GM18907 (cell line): Measurements from ENCODE around the gene OR56A3.
A peak's percentile ranks its signal among the peaks of the same experiment; 100 is the strongest.
"Not testable (repeated sequence)": the region's sequence is repeated elsewhere in the genome, so short reads cannot be mapped to it uniquely, and the experiment has no call there.

Experiments used
- ATAC-seq: cut with Tn5 transposase; IDR thresholded peaks from one replicate; pipeline ENCODE4 v1.9.1; 2021; ENCODE audit warnings: mild to moderate bottlenecking, moderate library complexity; ENCODE audit not compliant: unreplicated experiment

Gene OR56A3

DNA sequence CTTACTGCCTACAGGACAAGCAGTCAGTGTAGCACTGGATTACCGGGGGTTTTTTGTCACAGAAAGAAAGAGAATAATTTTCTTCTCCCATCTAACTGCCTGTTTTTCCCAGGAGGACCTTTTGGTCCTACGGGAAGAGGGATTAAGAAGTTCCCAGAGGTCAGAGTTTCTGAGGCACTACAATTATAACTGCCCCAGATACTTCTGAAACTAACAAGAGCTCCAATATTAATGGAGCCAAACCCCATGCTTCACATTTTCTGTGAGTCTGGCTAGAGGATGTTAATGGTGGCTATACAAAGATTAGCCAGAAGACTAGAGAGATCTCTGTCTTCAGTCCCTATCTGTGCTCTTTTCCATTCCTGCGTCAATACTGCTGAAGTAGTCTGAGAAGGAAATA, at the start of gene OR56A3:
Gene OR56A3, plus strand, starts transcription at position 301 of the 400 bp plus-strand sequence. CDS start 5,096 bp downstream, outside the sequence.
- ATAC-seq: no peak

DNA sequence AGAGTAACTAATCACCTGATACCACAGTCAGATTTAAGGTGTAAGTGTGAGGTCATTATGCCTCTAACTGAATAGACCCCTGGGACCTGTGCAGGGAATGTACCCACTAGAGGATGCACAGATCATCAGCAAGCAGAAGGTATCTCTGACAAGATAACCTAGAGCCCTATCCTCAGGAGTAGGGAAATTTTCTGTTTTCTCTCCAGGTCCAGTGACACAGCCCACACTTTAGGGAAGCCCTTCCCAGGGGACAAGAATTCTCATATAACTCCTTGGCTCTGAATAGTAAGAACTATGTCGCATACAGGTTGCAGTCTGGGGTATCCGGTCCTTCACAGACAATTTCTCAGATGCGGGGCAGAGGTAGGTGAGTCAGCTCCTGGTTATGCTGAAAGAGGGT, 49.1 kb upstream of the OR56A3 start, which contains the start of gene OR52E5:
Gene OR52E5, plus strand, starts transcription at position 301 of the 400 bp plus-strand sequence. CDS start 7,569 bp downstream, outside the sequence.
- no peak for ATAC-seq

- no peak for ATAC-seq
These were observed 42.5 kb upstream of the OR56A3 start for GRCh38 chr11:5899534-5899933.

GRCh38 chr11:5910540-5910939, 31.5 kb upstream of the OR56A3 start:
- ATAC-seq: no peak

- peak; percentile 96 for ATAC-seq
These were observed 19.2 kb upstream of the OR56A3 start for GRCh38 chr11:5922749-5923426.

GRCh38 chr11:5923427-5923776, 18.6 kb upstream of the OR56A3 start:
- peak; percentile 60 for ATAC-seq

DNA sequence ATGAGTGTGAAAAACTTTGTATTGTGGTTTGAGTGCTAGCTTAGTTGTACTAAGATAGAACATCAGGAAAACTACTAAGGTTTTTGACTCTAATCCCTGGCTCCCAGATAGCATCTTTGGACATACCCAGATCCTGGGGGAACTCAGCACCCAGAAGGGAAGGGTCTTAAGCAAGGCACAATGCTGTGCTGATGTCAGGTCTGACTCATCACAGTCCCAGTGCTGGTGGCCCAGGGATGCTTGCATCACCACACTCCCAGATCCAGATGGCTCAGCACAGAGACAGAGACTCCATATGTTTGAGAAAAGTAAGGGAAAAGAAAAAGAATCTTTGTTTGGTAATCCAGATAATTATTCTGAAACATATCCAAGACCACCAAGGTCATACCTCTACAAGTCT, 18.3 kb upstream of the OR56A3 start:
- no peak for ATAC-seq

DNA sequence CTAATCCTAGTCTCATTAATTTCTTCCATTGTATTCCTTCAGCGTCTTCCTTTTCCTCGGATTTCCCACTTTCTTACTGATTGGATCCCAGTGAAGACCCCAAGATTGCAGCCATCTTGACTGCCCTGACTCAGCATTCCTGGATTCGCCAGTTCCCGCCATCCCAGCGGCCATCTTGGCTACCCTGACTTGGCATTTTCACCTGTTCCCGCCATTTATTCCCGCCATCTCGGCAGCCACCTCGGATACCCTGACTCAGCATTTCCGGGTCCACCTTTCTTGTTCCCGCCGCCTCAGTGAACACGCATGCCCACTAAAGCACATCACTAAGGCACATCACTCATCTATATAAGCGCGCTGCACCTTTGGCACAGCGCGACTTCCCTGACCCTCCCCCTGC, 13.8 kb upstream of the OR56A3 start:
- ATAC-seq: no peak

GRCh38 chr11:5928811-5929210, 13.2 kb upstream of the OR56A3 start:
- no peak for ATAC-seq

GRCh38 chr11:5929571-5930368, 12.3 kb upstream of the OR56A3 start:
- ATAC-seq: no peak

- ATAC-seq: no peak
These were observed 11.4 kb upstream of the OR56A3 start for GRCh38 chr11:5930614-5931013.

GRCh38 chr11:5931061-5931460, 11.0 kb upstream of the OR56A3 start:
- no peak for ATAC-seq

DNA sequence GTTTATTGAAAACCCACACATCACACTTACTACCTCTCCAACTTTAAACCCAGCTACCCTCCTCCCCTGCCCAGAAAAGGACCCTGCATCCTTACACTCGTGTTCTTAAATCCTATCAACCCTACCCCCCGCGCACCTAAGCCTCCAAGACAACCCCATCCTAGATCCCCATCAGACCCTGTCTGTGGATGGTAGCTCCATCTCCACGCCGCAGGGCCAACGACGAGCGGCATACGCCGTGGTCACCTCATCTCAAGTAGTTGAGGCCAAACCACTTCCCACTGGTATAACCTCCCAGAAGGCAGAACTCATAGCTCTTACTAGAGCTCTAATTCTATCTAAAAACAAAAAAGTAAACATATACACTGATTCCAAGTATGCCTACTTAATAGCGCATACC, 9.4 kb upstream of the OR56A3 start:
- ATAC-seq: no peak

DNA sequence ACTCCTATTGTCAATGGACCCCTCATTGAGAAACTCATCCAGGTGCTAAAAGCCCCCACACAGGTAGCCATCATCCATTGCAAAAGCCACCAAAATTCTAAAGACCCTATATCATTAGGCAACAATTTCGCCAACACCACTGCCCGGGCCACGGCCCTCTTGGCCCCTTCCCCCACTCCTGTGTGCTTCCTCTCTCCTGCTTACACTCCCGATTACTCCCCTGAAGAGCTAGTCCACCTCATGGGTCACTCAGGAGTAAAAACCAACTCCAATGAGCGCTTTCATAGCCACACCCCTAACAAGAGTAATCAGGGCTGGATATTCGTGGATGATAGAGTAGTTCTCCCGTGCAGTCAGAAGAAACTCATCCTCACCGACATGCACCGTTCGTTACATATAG, 8.9 kb upstream of the OR56A3 start:
- no peak for ATAC-seq

- no peak for ATAC-seq
These were observed 4.0 kb upstream of the OR56A3 start for GRCh38 chr11:5937868-5938602.

- ATAC-seq: no peak
These were observed 3.5 kb upstream of the OR56A3 start for GRCh38 chr11:5938603-5938965.

GRCh38 chr11:5940748-5941147, 1.3 kb upstream of the OR56A3 start:
- no peak for ATAC-seq

- no peak for ATAC-seq
These were observed 13.5 kb downstream of the OR56A3 start for GRCh38 chr11:5955586-5955985.

- ATAC-seq: not testable (repeated sequence)
These were observed 18.8 kb downstream of the OR56A3 start for GRCh38 chr11:5960704-5961320.

GRCh38 chr11:5966958-5967357, 24.9 kb downstream of the OR56A3 start:
- ATAC-seq: no peak

- ATAC-seq: no peak
These were observed 25.7 kb downstream of the OR56A3 start for GRCh38 chr11:5967708-5968107.
